HG03439 (cell line): ENCODE measurements around the gene GYPC.
"Not testable (repeated sequence)": the region's sequence is repeated elsewhere in the genome, so short reads cannot be mapped to it uniquely, and the experiment has no call there.

Experiments used
- ATAC-seq: cut with Tn5 transposase; IDR thresholded peaks from one replicate; pipeline ENCODE4 v1.9.1; 2021; ENCODE audit warnings: mild to moderate bottlenecking, moderate library complexity; ENCODE audit not compliant: unreplicated experiment

GYPC gene

DNA sequence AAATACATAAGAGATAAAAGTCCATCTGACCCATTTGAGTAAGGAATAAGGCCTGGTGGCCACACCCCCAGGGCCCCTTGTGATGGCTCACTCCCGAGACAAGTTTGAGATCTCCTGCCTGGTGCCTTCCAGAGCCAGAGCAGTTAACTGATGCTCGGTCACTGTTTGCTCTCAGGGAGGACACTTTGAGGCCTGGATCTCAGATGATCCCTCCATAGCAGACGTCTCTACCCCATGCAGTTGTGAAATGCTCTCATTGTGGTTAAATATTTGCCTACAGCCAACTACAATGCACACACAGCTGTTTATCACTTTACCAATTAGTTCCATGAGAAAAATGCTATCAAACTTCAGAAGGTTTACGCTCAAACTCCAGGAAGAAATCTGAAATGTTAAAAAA is 12.3 kb downstream of the GYPC start:
- ATAC-seq: no peak

DNA sequence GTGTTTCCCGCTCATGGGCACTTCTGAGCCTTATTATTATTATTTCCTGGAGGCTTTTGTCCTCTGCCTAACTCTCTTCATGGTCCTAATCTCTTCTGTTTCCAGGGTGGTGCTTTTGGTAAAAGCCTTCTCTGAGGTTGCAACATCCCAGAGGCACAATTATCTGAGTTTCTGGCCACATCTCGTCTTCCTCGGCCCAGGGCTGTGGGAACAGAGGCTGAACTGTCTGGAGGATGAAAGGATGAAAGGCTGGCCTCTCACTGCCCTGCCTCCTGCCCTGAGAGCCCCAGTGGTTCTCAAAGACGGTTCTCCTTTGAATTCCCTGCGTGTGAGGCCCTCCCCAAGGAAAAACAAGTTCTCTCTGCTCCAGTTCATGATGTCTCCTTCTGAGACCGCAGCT is 13.8 kb downstream of the GYPC start:
- ATAC-seq: no peak

GRCh38 chr2:126671488-126671887 is 15.5 kb downstream of the GYPC start:
- ATAC-seq: no peak

- no peak for ATAC-seq
Observed at GRCh38 chr2:126672980-126673605, 17.1 kb downstream of the GYPC start.

GRCh38 chr2:126674075-126674744 is 18.3 kb downstream of the GYPC start:
- ATAC-seq: no peak

- ATAC-seq: no peak
Observed at GRCh38 chr2:126675637-126676036, 19.7 kb downstream of the GYPC start.

DNA sequence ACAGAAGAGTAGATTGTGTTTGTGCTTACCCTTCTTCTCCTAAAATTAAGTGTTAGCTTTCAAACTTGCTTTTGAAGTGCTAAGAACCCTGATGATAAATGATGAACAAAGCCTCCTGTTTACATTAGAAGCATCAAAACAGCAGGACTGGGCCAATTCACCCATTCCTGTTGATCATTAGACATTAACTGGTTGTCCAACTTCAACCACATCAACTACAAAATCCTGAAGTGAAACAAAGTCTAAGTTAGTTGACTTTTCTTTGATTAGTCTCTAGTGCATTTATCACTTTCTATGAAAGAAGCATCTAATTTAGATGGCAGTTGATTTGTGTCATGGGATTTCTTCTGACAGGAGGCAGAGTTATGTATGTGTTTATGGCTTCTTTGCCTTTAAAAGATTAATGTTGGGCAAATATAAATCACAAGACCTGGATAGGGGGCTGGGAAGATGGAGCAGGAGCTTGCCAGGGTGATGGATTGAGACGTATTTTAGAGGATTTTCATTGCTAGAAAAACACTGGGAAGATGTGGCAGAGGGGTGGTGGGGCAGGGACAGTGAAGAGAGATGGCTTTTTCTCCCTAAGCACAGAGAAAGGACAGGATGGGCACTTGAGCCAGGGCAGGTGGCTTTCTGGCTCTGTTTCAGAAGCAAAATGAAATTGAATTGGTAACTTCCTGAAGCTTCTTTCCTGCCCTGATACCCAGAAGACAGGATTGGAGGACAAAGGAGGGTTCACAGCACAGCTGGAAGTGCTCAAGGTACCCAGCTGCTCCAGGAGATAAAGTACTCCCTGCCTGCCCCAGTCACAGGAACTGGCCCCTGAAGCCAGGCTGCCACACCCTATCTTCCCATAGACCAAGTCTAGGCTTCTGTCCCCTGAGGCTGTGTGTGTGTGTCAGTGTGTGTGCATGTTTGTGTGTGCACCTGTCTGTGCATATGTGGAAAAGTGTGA is 20.5 kb downstream of the GYPC start:
- ATAC-seq: no peak

GRCh38 chr2:126677176-126677538 is 21.2 kb downstream of the GYPC start:
- no peak for ATAC-seq

- ATAC-seq: no peak
Observed at GRCh38 chr2:126678269-126679065, 22.5 kb downstream of the GYPC start.

DNA sequence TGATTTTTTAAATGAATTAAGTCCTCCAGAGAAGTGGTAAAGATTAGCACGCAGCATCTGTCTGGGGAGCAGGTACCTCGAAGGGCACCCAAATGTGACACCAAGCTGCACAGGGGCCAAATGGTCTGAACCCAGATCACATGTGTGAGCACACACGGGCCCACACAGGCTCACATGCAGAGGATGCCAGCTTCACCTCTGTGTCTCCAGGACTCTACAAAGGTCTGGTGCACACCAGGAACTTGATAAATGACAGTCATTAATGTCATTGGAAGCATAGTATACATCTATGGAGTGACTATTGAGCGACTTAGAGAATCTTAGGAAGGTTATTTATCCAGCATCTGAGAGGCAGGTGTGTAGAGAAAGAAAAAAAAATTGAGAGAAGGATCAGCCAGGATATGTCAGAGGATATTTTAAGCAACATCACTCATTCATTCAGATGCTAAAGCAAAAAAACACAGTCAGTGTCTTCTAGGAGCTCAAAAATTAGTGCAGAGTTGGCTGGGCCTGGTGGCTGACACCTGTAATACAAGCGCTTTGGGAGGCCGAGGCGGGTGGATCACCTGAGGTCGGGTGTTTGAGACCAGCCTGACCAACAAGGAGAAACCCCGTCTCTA is 23.2 kb downstream of the GYPC start:
- no peak for ATAC-seq

GRCh38 chr2:126681505-126681904 is 25.5 kb downstream of the GYPC start:
- ATAC-seq: no peak

DNA sequence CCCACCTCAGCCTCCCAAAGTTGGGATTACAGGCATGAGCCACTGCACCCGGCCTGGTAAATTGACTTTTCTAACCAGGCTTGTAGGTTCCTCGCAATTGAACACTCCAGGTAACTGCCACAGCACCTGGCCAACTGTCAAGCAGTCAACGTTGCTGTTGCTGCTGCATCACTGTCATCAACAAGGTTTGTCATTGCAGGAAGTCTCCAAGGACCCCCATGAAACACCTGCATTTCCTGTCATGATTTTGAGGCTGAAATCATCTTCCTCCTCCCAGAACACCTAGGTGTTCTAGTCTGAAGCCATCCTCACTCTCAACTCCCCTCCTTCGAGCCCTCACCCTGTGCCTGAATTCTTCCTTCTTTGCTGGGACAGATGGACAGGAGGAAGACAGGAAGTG is 29.7 kb downstream of the GYPC start:
- no peak for ATAC-seq

GRCh38 chr2:126686286-126686685 is 30.3 kb downstream of the GYPC start:
- ATAC-seq: no peak

- no peak for ATAC-seq
Observed at GRCh38 chr2:126686841-126687485, 31.0 kb downstream of the GYPC start.

DNA sequence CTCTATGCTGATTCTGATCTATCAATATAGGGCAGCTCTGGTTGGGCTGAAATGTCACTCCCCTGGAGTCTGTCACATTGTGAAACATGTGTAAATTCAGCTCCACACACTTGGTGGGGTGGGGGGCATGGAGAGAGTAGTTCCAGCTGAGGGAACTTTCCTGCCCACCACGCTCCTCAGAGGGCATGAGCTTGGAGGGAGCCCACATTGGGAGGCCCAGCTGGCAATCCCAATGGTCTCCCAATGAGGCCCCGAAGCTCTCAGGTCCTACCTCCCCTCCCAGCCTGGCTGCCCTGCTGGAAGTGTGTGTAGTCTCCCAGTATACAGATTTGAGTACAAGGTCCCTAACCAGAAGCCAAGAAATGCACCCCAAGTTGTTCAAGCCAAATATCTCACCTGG is 31.5 kb downstream of the GYPC start:
- ATAC-seq: no peak

- ATAC-seq: not testable (repeated sequence)
Observed at GRCh38 chr2:126688594-126688993, 32.6 kb downstream of the GYPC start.

DNA sequence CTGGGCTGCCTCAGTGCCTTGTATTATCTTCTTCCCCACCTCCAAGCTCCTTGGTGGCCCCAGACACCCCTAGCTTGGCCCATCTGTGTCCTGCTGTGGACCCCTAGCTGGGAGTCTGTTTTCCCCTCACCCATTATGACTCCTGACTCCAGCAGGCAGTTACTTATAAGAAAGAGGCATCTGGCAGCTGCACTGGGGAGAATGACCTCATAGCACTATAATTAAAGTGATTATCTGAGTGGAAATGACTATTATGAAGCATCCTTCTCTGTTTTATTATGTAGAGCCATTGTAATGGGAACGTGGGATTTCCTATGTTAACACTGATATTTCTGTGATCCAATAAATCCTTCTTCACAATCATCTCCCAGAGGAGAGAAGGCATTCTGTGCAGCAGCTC is 36.3 kb downstream of the GYPC start:
- ATAC-seq: not testable (repeated sequence)

GRCh38 chr2:126692934-126693592 is 37.1 kb downstream of the GYPC start:
- ATAC-seq: not testable (repeated sequence)
